HFF-Myc (cell line): ENCODE measurements around the gene DDT.
"Not testable (repeated sequence)": the region's sequence is repeated elsewhere in the genome, so short reads cannot be mapped to it uniquely, and the experiment has no call there.

Experiments
- DNase-seq: peaks from one replicate; pipeline ENCODE4 v3.0.0-alpha.2; 2011; ENCODE audit warnings: low read depth; ENCODE audit errors: extremely low read depth
- H3K4me3 ChIP-seq: replicated peaks from 2 replicates; pipeline ENCODE4 v1.5.1; 2011; ENCODE audit warnings: low read depth, mild to moderate bottlenecking, control low read depth, low read length
- CTCF ChIP-seq: IDR thresholded peaks from 2 replicates; pipeline ENCODE4 v1.5.1; 2012; ENCODE audit warnings: mild to moderate bottlenecking, low read depth, low read length, control low read depth; ENCODE audit errors: missing control alignments

DDT gene

GRCh38 chr22:23984430-23984829 lies 10.2 kb upstream of the DDT start:
- H3K4me3 ChIP-seq: no peak overlapping the region
- DNase-seq: peak; percentile 21
- peak; percentile 77 for TF ChIP-seq CTCF

GRCh38 chr22:23980567-23980966 lies 6.3 kb upstream of the DDT start:
- not testable (repeated sequence) for H3K4me3 ChIP-seq, DNase-seq

GRCh38 chr22:23979557-23980240 lies 5.5 kb upstream of the DDT start, which contains the start of gene GSTT2:
Gene GSTT2, plus strand, starts transcription at chr22:23980134.
- not testable (repeated sequence) for DNase-seq

GRCh38 chr22:23977304-23977703 lies 3.1 kb upstream of the DDT start:
- DNase-seq, H3K4me3 ChIP-seq: not testable (repeated sequence)

More at GRCh38 chr22:23979557-23980240, 5.5 kb upstream of the DDT start, which contains the start of gene GSTT2:
- H3K4me3 ChIP-seq: not testable (repeated sequence)

GRCh38 chr22:23974836-23975352 lies 653 bp upstream of the DDT start:
- not testable (repeated sequence) for DNase-seq, H3K4me3 ChIP-seq

GRCh38 chr22:23971927-23972326 lies 2.3 kb downstream of the DDT start:
- not testable (repeated sequence) for DNase-seq, H3K4me3 ChIP-seq

- no peak for DNase-seq
- H3K4me3 ChIP-seq: no peak overlapping the region
- TF ChIP-seq CTCF: no peak
Measured at GRCh38 chr22:23970816-23971486, 3.3 kb downstream of the DDT start.

GRCh38 chr22:23970201-23970641 lies 4.0 kb downstream of the DDT start:
- DNase-seq: no peak
- H3K4me3 ChIP-seq: no peak overlapping the region

GRCh38 chr22:23969071-23969470 lies 5.2 kb downstream of the DDT start:
- 0 out of 2 replicates have a peak overlapping the region, but pooled peaks have one; percentile 3 for H3K4me3 ChIP-seq
- TF ChIP-seq CTCF: no peak
- DNase-seq: no peak

More at GRCh38 chr22:23970201-23970641, 4.0 kb downstream of the DDT start:
- TF ChIP-seq CTCF: no peak

- DNase-seq, H3K4me3 ChIP-seq: not testable (repeated sequence)
Measured at GRCh38 chr22:23966568-23966967, 7.7 kb downstream of the DDT start, which contains the start of gene DDTL. Gene DDTL, plus strand, starts transcription at chr22:23966888. Its CDS starts 27 bp downstream, at chr22:23966915.

GRCh38 chr22:23966094-23966493 lies 8.1 kb downstream of the DDT start:
- DNase-seq: not testable (repeated sequence)

GRCh38 chr22:23961084-23961771 lies 13.0 kb downstream of the DDT start, which contains the start of gene GSTT2B:
Gene GSTT2B, minus strand, starts transcription at chr22:23961195. Its CDS starts 64 bp downstream, at chr22:23961131.
- H3K4me3 ChIP-seq: peak within 1 kb of the TSS; percentile 45
- not testable (repeated sequence) for DNase-seq

More at GRCh38 chr22:23966094-23966493, 8.1 kb downstream of the DDT start:
- not testable (repeated sequence) for H3K4me3 ChIP-seq
